ENCODE results near the gene RMDN3.

Gene RMDN3

GRCh38 chr15:40749151-40749630, 5.9 kb downstream of the RMDN3 start:
- TF ChIP-seq, protein P1, sequence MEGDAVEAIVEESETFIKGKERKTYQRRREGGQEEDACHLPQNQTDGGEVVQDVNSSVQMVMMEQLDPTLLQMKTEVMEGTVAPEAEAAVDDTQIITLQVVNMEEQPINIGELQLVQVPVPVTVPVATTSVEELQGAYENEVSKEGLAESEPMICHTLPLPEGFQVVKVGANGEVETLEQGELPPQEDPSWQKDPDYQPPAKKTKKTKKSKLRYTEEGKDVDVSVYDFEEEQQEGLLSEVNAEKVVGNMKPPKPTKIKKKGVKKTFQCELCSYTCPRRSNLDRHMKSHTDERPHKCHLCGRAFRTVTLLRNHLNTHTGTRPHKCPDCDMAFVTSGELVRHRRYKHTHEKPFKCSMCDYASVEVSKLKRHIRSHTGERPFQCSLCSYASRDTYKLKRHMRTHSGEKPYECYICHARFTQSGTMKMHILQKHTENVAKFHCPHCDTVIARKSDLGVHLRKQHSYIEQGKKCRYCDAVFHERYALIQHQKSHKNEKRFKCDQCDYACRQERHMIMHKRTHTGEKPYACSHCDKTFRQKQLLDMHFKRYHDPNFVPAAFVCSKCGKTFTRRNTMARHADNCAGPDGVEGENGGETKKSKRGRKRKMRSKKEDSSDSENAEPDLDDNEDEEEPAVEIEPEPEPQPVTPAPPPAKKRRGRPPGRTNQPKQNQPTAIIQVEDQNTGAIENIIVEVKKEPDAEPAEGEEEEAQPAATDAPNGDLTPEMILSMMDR (IDR thresholded peaks at IDR 0.05; ENCODE audit: unreplicated experiment in 3 of 3): no peak
- H3K36me3 Mint-ChIP-seq (ENCODE audit: low read depth): peaks cover 23% of the 10 kb centered on the region
- no peak overlapping the region for H3K4me3 Mint-ChIP-seq
- no peaks in the 10 kb centered on the region for H3K9me3 Mint-ChIP-seq
- no peak overlapping the region for H3K27ac Mint-ChIP-seq
- H3K27me3 Mint-ChIP-seq (ENCODE audit: low read depth): no peaks in the 10 kb centered on the region
- H3K4me1 Mint-ChIP-seq: peaks cover 17% of the 10 kb centered on the region

GRCh38 chr15:40747685-40748631, 7.1 kb downstream of the RMDN3 start:
- TF ChIP-seq, protein P1 (IDR thresholded peaks at IDR 0.05; ENCODE audit: unreplicated experiment in 3 of 3): no peak
- no peaks in the 10 kb centered on the region for H3K9me3 Mint-ChIP-seq
- H3K36me3 Mint-ChIP-seq (ENCODE audit: low read depth): peaks cover 23% of the 10 kb centered on the region
- H3K27ac Mint-ChIP-seq: no peak overlapping the region
- H3K27me3 Mint-ChIP-seq (ENCODE audit: low read depth): no peaks in the 10 kb centered on the region
- H3K4me3 Mint-ChIP-seq: no peak overlapping the region
- H3K4me1 Mint-ChIP-seq: peaks cover 10% of the 10 kb centered on the region

GRCh38 chr15:40746916-40747418, 8.1 kb downstream of the RMDN3 start:
- Mint-ChIP-seq H3K36me3 (ENCODE audit: low read depth) (peaks cover 23% of the 10 kb centered on the region), H3K4me3 (no peak overlapping the region), H3K9me3 (no peaks in the 10 kb centered on the region), H3K27me3 (ENCODE audit: low read depth) (no peaks in the 10 kb centered on the region), H3K4me1 (peaks cover 5% of the 10 kb centered on the region), H3K27ac (no peak overlapping the region)
- TF ChIP-seq, protein P1 (IDR thresholded peaks at IDR 0.05; ENCODE audit: unreplicated experiment in 3 of 3): no peak

DNA sequence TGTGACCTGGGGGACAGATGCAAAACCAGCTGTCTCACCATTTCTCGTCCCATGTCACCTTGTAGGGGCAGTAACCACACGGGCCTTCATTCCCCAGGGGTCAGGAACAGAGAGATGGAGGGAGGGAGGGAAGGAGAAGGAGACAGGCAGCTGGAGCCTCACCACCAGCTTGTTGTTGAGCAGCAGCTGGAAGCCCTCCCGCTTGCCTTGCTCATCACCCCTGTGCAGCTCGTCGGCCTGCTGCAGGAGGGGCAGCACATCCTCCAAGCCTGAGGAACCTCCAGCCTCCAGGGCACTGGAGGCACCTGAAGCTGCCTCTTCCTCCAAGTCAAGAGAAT, 10.3 kb downstream of the RMDN3 start:
- TF ChIP-seq, protein P1 (IDR thresholded peaks at IDR 0.05; ENCODE audit: unreplicated experiment in 3 of 3): no peak
- H3K27ac Mint-ChIP-seq: peak overlapping the region in 1 of 3 experiments; percentile 82
- peaks cover 25% of the 10 kb centered on the region for H3K36me3 Mint-ChIP-seq (ENCODE audit: low read depth)
- no peaks in the 10 kb centered on the region for H3K9me3 Mint-ChIP-seq
- no peaks in the 10 kb centered on the region for H3K27me3 Mint-ChIP-seq (ENCODE audit: low read depth)
- no peak overlapping the region for H3K4me3 Mint-ChIP-seq
- H3K4me1 Mint-ChIP-seq: peaks cover 5% of the 10 kb centered on the region

GRCh38 chr15:40743921-40744814, 10.9 kb downstream of the RMDN3 start:
- Mint-ChIP-seq H3K27me3 (ENCODE audit: low read depth) (no peaks in the 10 kb centered on the region), H3K4me1 (peaks cover 5% of the 10 kb centered on the region), H3K36me3 (ENCODE audit: low read depth) (peaks cover 25% of the 10 kb centered on the region), H3K27ac (peak overlapping the region in 1 of 3 experiments; percentile 82), H3K9me3 (no peaks in the 10 kb centered on the region), H3K4me3 (no peak overlapping the region)
- TF ChIP-seq, protein P1 (IDR thresholded peaks at IDR 0.05; ENCODE audit: unreplicated experiment in 3 of 3): peak in 1 of 3 experiments; percentile 37
